Heart left ventricle (tissue), 16 donors: ENCODE data around the gene CDK6. TPM values are rescaled to one million over a fixed set of nuclear protein-coding genes. Genes with fewer than 3 reads are reported as not detected.
A peak's percentile ranks its signal among the peaks of the same experiment; 100 is the strongest.

Experiments
- ATAC-seq, 4 donors: fragments of 200-7000 bp; cut with Tn5 transposase; one replicate each; pipeline ENCODE4 v1.9.1; 2020 to 2022; ENCODE audit warnings: moderate library complexity in 4 of 4, mild to moderate bottlenecking in 3 of 4, moderate number of reproducible peaks in 1 of 4
- DNase-seq, 5 donors: peaks; one replicate each; pipeline ENCODE4 v3.0.0-alpha.2; 2020
- H3K27ac ChIP-seq, 12 donors: fragments of 200-600 bp; sonication (generic) in 4 of 12; one replicate each; pipeline versions ENCODE4 v1.5.0 to v1.8.0; 2016 to 2022; ENCODE audit warnings: mild to moderate bottlenecking in 2 of 12
- H3K27me3 ChIP-seq, 9 donors: fragments of 200-600 bp; sonication (generic) in 2 of 9; one replicate each; pipeline versions ENCODE4 v1.5.1 to v1.8.0; 2016 to 2022; ENCODE audit warnings: mild to moderate bottlenecking in 3 of 9
- H3K36me3 ChIP-seq, 9 donors: fragments of 200-600 bp; sonication (generic) in 2 of 9; one replicate each; pipeline versions ENCODE4 v1.5.0 to v1.8.0; 2018 to 2022; ENCODE audit warnings: mild to moderate bottlenecking in 2 of 9
- H3K4me1 ChIP-seq, 12 donors: fragments of 200-600 bp; sonication (generic) in 4 of 12; one replicate each; pipeline versions ENCODE4 v1.5.0 to v1.8.0; 2016 to 2022; ENCODE audit warnings: mild to moderate bottlenecking in 3 of 12
- H3K4me3 ChIP-seq, 12 donors: fragments of 200-600 bp; sonication (generic) in 4 of 12; one replicate each; pipeline versions ENCODE4 v1.5.0 to v1.8.0; 2017 to 2022; ENCODE audit warnings: mild to moderate bottlenecking in 9 of 12, moderate library complexity in 4 of 12
- H3K9me3 ChIP-seq, 12 donors: fragments of 200-600 bp; sonication (generic) in 4 of 12; one replicate each; pipeline versions ENCODE4 v1.5.0 to v1.8.0; 2016 to 2022; ENCODE audit warnings: mild to moderate bottlenecking in 1 of 12
- POLR2A ChIP-seq, 2 donors: fragments of 450-650 bp; IDR thresholded peaks; one replicate each; pipeline ENCODE4 v1.6.1; 2017; ENCODE audit warnings: antibody characterized with exemption in 2 of 2, mild to moderate bottlenecking in 2 of 2, moderate library complexity in 2 of 2
- WGBS, 4 donors: extraction: QIAGEN DNeasy Blood & Tissue Kit in 2 of 4; methylation state at CpG; one replicate each; pipeline versions ENCODE4 v1.1.5 to v1.1.7; 2013 to 2018; 5-methylcytosine and 5-hydroxymethylcytosine counted together
- intact Hi-C, 10 donors: fragments of 100-400 bp; cut with DNase I; formaldehyde crosslinking; loops; one replicate each; pipeline versions ENCODE4 v1.11.1 to v1.14.2; 2022
- polyA plus RNA-seq, 2 donors: library from polyadenylated mRNA; stranded (reverse); fragments of 200-250 nt; gene quantifications; one replicate each; pipeline ENCODE4 v1.2.3, GENCODE V29; 2013
- total RNA-seq, 9 donors: library from RNA; depleted of rRNA in 2 of 9; stranded (reverse); fragments of >200 nt in 2 of 9; fragmentation: NEBNext Ultra II Directional in 3 of 9; extraction: Animal tissue kit (Norgen Biotek cat#: 25700) in 3 of 9; gene quantifications; one replicate each; pipeline versions ENCODE4 v1.1.0 to v1.2.4, GENCODE V29; 2016 to 2023
- TF ChIP-seq, protein P1 (sequence below), 12 donors: fragments of 200-600 bp; sonication (generic) in 4 of 12; IDR thresholded peaks; one replicate each; pipeline versions ENCODE4 v1.5.0 to v1.8.0; 2018 to 2022; ENCODE audit warnings: antibody characterized with exemption in 12 of 12, mild to moderate bottlenecking in 5 of 12
- donor health status: ischemic (EF 13 %, LVEDD 7.1; RV severe dilation, severe dysfunction).
- donor health status: healthy with polysubstance abuse.
- donor health status: DM: no; HTN: yes; CAD: no.
- donor health status: DM: no; HTN: no; CAD: no.
- donor health status: ischemic (EF 25% LVEDD 6.9; RV normal size, moderate dysfunction).
- donor health status: ischemic (EF 25% LVEDD 5.7; RV mildly dilated, moderate dysfunction).
- donor health status: healthy.
- donor health status: DM: yes; HTN: yes; CAD: no.
- donor health status: ischemic (EF 35%, LVEDD 5.7; RV mildly dilated, moderate dysfunction).
- donor health status: nonischemic (EF 11% LVEDD 7.7; RV severe dilation, severe dysfunction).
- donor health status: DM: yes; HTN: yes; CAD: no.
- donor health status: PGD.
- donor health status: ischemic (EF 29% LVEDD 5.4; RV normal size, mild dysfunction).
- donor health status: nonischemic (EF 23%, LVEDD 6.1; RV moderate dilation, normal function).

Gene CDK6
- total and polyA plus RNA-seq, 11 donors, result 2.2 to 40.5 (median 18.7) TPM

DNA sequence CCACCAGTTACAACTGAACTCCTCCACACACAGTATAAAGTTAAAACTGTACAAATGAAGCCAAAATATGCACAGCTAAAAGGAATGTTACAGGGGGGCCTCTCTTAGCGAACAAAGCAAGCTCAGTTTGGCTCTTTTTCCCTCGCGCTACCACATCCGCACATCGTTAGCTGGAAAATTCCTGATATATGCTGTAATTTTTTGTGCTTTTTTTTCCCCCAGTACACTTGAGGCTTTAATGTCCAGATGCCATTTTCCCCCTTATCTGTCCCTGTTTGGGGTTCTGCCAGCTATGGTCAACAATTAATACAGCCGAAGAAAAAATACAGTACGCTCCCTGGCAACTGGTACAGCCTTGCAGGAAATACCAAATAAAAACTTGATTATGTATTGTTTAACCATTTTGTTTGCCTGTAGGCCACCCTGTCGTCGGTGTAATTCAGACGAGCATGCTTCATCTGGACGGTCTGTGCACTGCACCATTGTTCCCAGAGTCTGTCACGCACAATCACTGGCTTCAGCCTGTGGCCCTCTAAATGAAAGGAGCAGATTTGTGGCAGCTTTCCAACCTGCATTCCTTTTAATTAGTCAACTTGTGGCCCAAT is 138.0 kb downstream of the CDK6 start:
- Histone ChIP-seq H3K27me3 (no peaks in the 10 kb centered on the region), H3K27ac (peak overlapping the region; percentile 0 to 83 (median 73)), H3K36me3 (no peaks in the 10 kb centered on the region), H3K4me1 (peaks cover 0 to 52% (median 40%) of the 10 kb centered on the region in 12 donors), H3K4me3 (peak overlapping the region in 7 of 12 donors; percentile 13 to 28 (median 20)), H3K9me3 (peaks cover 0 to 4% (median 0%) of the 10 kb centered on the region in 12 donors)
- 17 to 26% (median 21%) methylated on average over 12 of the region's 12 CpGs for WGBS, 4 donors
- TF ChIP-seq, protein P1, sequence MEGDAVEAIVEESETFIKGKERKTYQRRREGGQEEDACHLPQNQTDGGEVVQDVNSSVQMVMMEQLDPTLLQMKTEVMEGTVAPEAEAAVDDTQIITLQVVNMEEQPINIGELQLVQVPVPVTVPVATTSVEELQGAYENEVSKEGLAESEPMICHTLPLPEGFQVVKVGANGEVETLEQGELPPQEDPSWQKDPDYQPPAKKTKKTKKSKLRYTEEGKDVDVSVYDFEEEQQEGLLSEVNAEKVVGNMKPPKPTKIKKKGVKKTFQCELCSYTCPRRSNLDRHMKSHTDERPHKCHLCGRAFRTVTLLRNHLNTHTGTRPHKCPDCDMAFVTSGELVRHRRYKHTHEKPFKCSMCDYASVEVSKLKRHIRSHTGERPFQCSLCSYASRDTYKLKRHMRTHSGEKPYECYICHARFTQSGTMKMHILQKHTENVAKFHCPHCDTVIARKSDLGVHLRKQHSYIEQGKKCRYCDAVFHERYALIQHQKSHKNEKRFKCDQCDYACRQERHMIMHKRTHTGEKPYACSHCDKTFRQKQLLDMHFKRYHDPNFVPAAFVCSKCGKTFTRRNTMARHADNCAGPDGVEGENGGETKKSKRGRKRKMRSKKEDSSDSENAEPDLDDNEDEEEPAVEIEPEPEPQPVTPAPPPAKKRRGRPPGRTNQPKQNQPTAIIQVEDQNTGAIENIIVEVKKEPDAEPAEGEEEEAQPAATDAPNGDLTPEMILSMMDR (IDR thresholded peaks at IDR 0.05), result peak in 3 of 12 donors; percentile 17 to 28 (median 19)
- TF ChIP-seq POLR2A (IDR thresholded peaks at IDR 0.05), result no peak
- DNase-seq (peak; percentile 60 to 65 (median 62)), ATAC-seq (peak; percentile 65 to 87 (median 76))
- intact Hi-C loops, result loop anchor here in 8 of 10 donors (5.0 to 10.0 kb wide), 7 partner anchors 64 to 356 kb away; no protein-coding TSS in a partner anchor

DNA sequence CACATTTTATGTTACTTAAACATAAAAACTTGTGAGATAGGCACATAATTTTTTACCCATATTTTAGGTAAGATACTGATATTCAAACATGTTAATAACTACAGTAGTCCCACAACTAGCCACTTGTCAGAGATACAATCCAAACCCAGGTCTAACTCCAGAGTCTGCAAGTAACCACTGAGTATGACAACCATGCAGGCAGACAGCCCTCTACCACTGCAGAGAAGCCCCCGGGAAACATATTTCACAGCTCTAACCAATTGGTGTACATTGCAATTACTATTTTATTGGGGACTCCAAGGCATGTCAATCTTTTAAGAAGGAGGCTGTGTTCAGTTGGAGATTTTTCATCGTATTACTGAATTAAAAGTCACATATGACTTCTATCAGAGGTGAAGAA is 139.0 kb downstream of the CDK6 start:
- Histone ChIP-seq H3K4me1 (peaks cover 0 to 52% (median 40%) of the 10 kb centered on the region in 12 donors), H3K4me3 (no peak overlapping the region), H3K27me3 (no peaks in the 10 kb centered on the region), H3K27ac (peak overlapping the region in 10 of 12 donors; percentile 50 to 83 (median 74)), H3K36me3 (no peaks in the 10 kb centered on the region), H3K9me3 (peaks cover 0 to 4% (median 0%) of the 10 kb centered on the region in 12 donors)
- 58 to 69% (median 66%) methylated on average over 2 of the region's 2 CpGs for WGBS, 4 donors
- DNase-seq (no peak), ATAC-seq (no peak)
- TF ChIP-seq, protein P1 (IDR thresholded peaks at IDR 0.05), result no peak
- no peak for TF ChIP-seq POLR2A (IDR thresholded peaks at IDR 0.05)
- intact Hi-C loops, result loop anchor here in 8 of 10 donors (2.0 to 10.0 kb wide), 8 partner anchors 63 to 357 kb away; no protein-coding TSS in a partner anchor

DNA sequence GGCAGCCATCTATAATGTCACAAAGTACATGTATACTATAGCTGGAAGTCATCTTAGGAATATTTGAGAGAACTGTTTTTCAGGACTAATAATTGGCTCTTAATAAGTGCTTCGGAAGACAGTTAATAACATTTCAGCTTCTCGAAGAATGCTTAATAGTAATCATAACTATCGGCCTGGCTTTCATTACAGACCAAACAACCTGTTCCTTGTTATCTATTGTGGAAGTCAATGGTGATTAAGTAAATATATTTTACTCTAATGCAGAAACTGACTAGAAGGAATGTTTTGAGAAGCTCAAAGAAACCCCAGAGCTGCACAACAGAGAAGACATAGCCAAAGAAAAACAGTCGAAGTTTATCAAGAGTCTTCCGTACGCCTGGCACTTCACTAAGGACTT is 139.4 kb downstream of the CDK6 start:
- ATAC-seq (no peak), DNase-seq (no peak)
- TF ChIP-seq, protein P1 (IDR thresholded peaks at IDR 0.05), result no peak
- TF ChIP-seq POLR2A (IDR thresholded peaks at IDR 0.05), result no peak
- no peak overlapping the region for H3K4me3 ChIP-seq
- H3K27ac ChIP-seq, result peak overlapping the region in 7 of 12 donors; percentile 57 to 83 (median 77)
- WGBS, 4 donors, result 60 to 74% (median 65%) methylated on average over 6 of the region's 6 CpGs
- peaks cover 0 to 4% (median 0%) of the 10 kb centered on the region in 12 donors for H3K9me3 ChIP-seq
- peaks cover 0 to 52% (median 40%) of the 10 kb centered on the region in 12 donors for H3K4me1 ChIP-seq
- intact Hi-C loops, result loop anchor here in 8 of 10 donors (2.0 to 10.0 kb wide), 8 partner anchors 62 to 358 kb away; no protein-coding TSS in a partner anchor
- no peaks in the 10 kb centered on the region for H3K27me3 ChIP-seq
- no peaks in the 10 kb centered on the region for H3K36me3 ChIP-seq

DNA sequence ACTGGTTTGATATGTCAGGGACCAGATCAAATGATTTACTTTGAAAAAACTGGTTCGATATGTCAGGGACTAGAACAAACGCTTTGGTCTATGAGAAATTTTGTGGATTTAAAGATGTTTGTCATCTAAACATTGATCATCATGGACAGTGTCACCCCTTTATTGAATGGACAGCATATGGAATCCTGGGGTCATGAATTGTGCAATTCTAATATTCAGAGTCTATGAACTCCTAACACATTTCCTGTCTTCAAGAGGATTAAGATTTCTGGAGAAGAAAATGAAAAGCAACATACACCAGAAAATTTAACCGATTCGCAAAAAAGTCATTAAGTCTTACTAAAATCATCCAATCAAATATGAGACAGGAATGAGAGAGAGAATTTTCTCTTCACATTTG is 139.8 kb downstream of the CDK6 start:
- peaks cover 0 to 4% (median 0%) of the 10 kb centered on the region in 12 donors for H3K9me3 ChIP-seq
- peaks cover 0 to 52% (median 40%) of the 10 kb centered on the region in 12 donors for H3K4me1 ChIP-seq
- H3K4me3 ChIP-seq, result peak overlapping the region in 2 of 12 donors; percentile 52 to 53
- intact Hi-C loops, result loop anchor here in 8 of 10 donors (2.0 to 10.0 kb wide), 8 partner anchors 62 to 358 kb away; no protein-coding TSS in a partner anchor
- ATAC-seq, result no peak
- H3K27me3 ChIP-seq, result no peaks in the 10 kb centered on the region
- no peaks in the 10 kb centered on the region for H3K36me3 ChIP-seq
- 88 to 94% (median 92%) methylated on average over 4 of the region's 4 CpGs for WGBS, 4 donors
- peak overlapping the region in 9 of 12 donors; percentile 3 to 83 (median 76) for H3K27ac ChIP-seq
- TF ChIP-seq, protein P1 (IDR thresholded peaks at IDR 0.05), result no peak
- TF ChIP-seq POLR2A (IDR thresholded peaks at IDR 0.05), result no peak
- DNase-seq, result no peak
